Measurements from ENCODE around the gene HRCT1. TPM values are rescaled to one million over a fixed set of nuclear protein-coding genes. Genes with fewer than 3 reads are reported as not detected.

Gene HRCT1
- total and polyA plus RNA-seq, 2 experiments from 2014 or later: not detected

DNA sequence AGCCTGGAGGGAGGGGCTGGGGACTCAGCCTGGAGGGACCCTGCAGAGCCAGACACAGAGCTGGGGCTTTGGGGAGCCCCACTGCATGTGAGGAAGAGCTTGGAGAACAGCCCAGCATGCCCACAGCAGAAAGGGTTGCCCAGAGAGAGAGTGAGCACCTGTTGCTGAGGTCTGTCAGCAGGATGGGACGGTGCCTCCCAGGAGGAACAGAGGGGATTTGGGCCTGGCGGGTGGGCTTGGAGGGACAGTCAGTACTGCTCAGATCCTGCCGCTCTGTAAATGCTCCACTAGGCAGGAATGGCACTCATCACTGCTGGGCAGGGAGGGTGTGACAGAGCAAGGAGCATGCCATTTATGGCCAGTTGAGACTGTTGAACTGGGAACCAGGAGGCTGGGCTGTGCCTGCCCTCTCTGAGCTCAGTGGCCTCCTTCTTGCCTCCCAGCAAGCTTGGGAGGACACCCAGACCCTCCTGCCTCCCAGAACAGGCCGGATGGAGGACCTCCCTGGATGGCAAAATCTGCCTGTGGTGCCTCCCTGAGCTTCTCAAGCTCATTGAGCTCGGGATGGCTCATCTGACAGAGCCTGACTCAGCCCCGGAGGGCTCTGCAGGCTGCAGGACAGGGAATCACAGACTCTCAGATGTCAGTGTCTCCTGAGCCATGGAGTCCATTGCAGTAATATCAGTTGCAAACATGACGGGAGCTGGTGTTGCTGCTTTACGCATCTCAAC is 786 bp upstream of the HRCT1 start:
- Histone ChIP-seq H3K27me3 (peaks cover 21% of the 10 kb centered on the region), H3K27ac (no peak overlapping the region), H3K4me3 (no peak overlapping the region), H3K36me3 (no peaks in the 10 kb centered on the region), H3K4me1 (ENCODE audit: low read depth) (peaks cover 34% of the 10 kb centered on the region), H3K9me3 (ENCODE audit: low read depth) (no peaks in the 10 kb centered on the region)
- TF ChIP-seq CTCF (IDR thresholded peaks at IDR 0.05; ENCODE audit: low read depth, low read length): no peak
- DNase-seq (ENCODE audit: low read depth in 1 of 2, low spot score in 1 of 2): no peak

DNA sequence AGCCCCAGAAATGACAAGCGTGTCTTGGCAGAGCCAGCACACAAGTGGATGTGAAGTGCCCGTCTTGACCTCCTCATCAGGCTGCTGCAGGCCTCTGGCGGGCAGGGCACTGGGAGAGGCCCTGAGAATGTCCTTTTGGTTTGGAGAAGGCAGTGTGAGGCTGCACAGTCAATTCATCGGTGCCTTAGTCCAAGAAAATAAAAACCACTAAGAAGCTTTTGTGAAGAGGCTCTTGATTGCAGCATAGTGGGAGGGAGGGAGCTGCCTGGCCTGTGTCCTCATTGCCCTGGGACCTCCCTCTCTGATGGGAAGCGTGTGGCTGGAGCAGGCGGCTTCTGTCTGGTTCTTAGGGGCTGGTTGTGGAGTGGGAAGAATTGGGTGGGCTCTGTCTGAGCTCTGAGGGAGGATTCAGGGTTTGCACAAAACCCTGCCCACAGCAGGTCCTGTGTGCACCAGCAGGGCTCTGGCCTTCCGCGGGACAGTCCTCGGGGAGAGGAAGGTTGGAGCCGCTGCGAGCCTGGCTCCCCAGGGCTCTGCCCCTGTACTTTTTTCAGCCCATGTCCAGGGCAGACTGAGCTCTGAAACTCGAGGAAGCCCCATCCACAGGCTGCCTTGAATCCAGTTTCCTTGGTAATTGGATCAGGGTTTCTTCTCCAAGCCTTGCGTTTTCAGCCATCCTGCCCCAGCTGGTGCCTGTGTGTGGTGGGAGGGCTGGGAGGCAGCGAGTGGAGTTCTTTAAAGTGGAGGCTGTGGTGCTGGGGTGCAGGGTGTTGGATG is 1.1 kb downstream of the HRCT1 start:
- H3K9me3 ChIP-seq (ENCODE audit: low read depth): no peaks in the 10 kb centered on the region
- peaks cover 34% of the 10 kb centered on the region for H3K4me1 ChIP-seq (ENCODE audit: low read depth)
- H3K27ac ChIP-seq: peak overlapping the region; percentile 63
- DNase-seq (ENCODE audit: low read depth in 1 of 2, low spot score in 1 of 2): peak in 1 of 2 donors; percentile 96
- H3K36me3 ChIP-seq: no peaks in the 10 kb centered on the region
- H3K27me3 ChIP-seq: peaks cover 8% of the 10 kb centered on the region
- peak; percentile 4 for TF ChIP-seq CTCF (IDR thresholded peaks at IDR 0.05; ENCODE audit: low read depth, low read length)
- H3K4me3 ChIP-seq: no peak overlapping the region

DNA sequence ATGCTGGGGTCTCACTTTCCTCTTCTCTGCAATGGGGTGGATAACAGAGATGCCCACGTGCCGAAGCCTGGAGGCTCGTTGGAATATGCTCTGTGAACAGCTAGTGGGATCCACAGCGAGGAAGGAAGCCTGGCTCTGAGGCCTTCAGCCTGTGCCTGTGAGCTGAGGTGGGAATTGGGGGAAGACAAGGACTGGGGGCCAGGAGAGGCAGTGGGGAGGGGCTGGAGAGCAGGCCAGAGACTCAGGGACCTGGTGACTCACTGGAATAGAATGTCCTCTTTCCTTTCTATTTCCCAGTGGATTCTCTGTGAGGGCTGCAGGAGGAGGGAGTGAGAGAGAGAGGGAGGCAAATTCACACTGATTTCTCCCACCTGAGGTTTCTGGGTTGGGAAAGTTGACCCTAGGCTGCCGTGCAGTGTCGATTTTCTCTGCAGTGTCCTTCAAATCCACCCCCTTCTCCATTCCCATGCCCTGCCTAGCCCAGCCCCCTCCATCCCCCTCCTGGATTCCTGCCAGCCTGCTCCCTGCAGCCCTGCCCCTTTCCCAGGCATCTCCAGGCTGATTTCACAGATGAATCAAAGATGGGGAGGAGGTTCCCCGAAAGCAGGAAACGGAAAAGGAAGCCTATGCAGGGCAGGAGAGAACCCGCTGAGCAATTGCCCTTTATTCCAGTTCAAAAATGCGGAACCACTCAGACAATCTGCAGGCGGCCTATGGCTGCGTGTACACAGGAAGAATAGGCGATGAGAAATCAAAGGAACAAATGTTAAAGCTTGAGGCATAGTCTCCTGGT is 1.9 kb downstream of the HRCT1 start:
- Histone ChIP-seq H3K4me3 (no peak overlapping the region), H3K36me3 (no peaks in the 10 kb centered on the region)

DNA sequence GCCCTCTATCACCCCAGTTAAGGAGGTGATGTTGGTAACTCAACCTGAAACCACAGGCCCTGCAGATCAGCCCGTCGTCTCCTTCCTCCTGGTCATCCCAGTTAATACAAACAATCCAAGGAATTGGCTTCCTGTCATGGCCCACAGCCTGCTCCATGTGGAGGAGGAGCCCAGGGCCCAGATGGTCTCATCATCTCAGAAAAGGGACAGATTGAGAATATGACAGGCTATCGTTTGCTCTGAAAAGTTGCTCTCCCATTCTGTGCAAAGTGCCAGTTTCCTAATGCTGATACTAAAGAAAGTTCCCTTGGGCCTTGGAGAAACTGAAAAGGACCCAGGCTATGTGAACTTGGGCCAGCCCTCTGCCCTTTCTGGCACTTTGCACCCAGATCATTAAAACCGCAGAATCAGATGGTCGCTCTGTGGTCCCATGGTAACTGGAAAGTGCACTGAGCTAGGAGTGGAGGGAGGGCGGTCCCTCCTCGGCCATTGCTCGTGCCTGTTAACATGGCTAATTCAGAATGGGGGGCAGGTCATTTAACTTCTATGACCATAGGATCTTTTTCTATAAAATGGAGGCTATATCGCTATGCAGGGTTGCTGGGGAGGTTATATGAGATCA is 2.6 kb downstream of the HRCT1 start:
- H3K27ac ChIP-seq: peak overlapping the region; percentile 63
- no peaks in the 10 kb centered on the region for H3K36me3 ChIP-seq
- DNase-seq (ENCODE audit: low read depth in 1 of 2, low spot score in 1 of 2): peak in 1 of 2 donors; percentile 30
- H3K4me3 ChIP-seq: no peak overlapping the region
- no peaks in the 10 kb centered on the region for H3K9me3 ChIP-seq (ENCODE audit: low read depth)
- no peak for TF ChIP-seq CTCF (IDR thresholded peaks at IDR 0.05; ENCODE audit: low read depth, low read length)
- H3K4me1 ChIP-seq (ENCODE audit: low read depth): peaks cover 34% of the 10 kb centered on the region
- no peaks in the 10 kb centered on the region for H3K27me3 ChIP-seq

More for the DNA sequence above, 1.9 kb downstream of the HRCT1 start:
- Histone ChIP-seq H3K9me3 (ENCODE audit: low read depth) (no peaks in the 10 kb centered on the region), H3K4me1 (ENCODE audit: low read depth) (peaks cover 34% of the 10 kb centered on the region), H3K27me3 (no peaks in the 10 kb centered on the region), H3K27ac (peak overlapping the region; percentile 63)
- no peak for TF ChIP-seq CTCF (IDR thresholded peaks at IDR 0.05; ENCODE audit: low read depth, low read length)
- peak; percentile 58 to 94 for DNase-seq (ENCODE audit: low read depth in 1 of 2, low spot score in 1 of 2)

GRCh38 chr9:35909274-35909673 is 3.3 kb downstream of the HRCT1 start, which contains the start of gene SPAAR:
Gene SPAAR, plus strand, starts transcription at chr9:35909490. Its CDS starts 974 bp downstream, at chr9:35910464.
- no peak for DNase-seq (ENCODE audit: low read depth in 1 of 2, low spot score in 1 of 2)
- Histone ChIP-seq H3K27me3 (no peaks in the 10 kb centered on the region), H3K4me3 (no peak within 1 kb of the TSS), H3K27ac (peak within 1 kb of the TSS; percentile 63), H3K4me1 (ENCODE audit: low read depth) (peaks cover 34% of the 10 kb centered on the region), H3K9me3 (ENCODE audit: low read depth) (no peaks in the 10 kb centered on the region), H3K36me3 (no peaks in the 10 kb centered on the region)
- no peak for TF ChIP-seq CTCF (IDR thresholded peaks at IDR 0.05; ENCODE audit: low read depth, low read length)

Data from cardiac muscle cell (in vitro differentiated cells and primary cell).